Vagina (tissue), 2 donors: ENCODE data around the gene ANKS1B. TPM values are rescaled to one million over a fixed set of nuclear protein-coding genes. Genes with fewer than 3 reads are reported as not detected.
"Not testable (repeated sequence)": the region's sequence is repeated elsewhere in the genome, so short reads cannot be mapped to it uniquely, and the experiment has no call there.

Source experiments
- DNase-seq, 2 donors: peaks; one replicate each; pipeline ENCODE4 v3.0.0-alpha.2; 2017; ENCODE audit errors: extremely low spot score in 2 of 2
- H3K27ac ChIP-seq: fragments of 200-600 bp; sonication (generic); one replicate; pipeline ENCODE4 v1.5.1; 2019
- H3K27me3 ChIP-seq: fragments of 200-600 bp; sonication (generic); one replicate; pipeline ENCODE4 v1.5.1; 2019
- H3K36me3 ChIP-seq, 2 donors: fragments of 200-600 bp; sonication (generic); one replicate each; pipeline ENCODE4 v1.5.1; 2017 to 2019
- H3K4me1 ChIP-seq: fragments of 200-600 bp; sonication (generic); one replicate; pipeline ENCODE4 v1.5.1; 2019
- H3K4me3 ChIP-seq, 2 donors: fragments of 200-600 bp; sonication (generic); 1 replicate in 1 of 2; 2 replicates in 1 of 2; pipeline ENCODE4 v1.5.1; 2016 to 2019
- H3K9me3 ChIP-seq: fragments of 200-600 bp; sonication (generic); one replicate; pipeline ENCODE4 v1.5.1; 2019
- POLR2A ChIP-seq, 2 donors: fragments of 450-650 bp; IDR thresholded peaks; one replicate each; pipeline ENCODE4 v1.6.1; 2017; ENCODE audit warnings: antibody characterized with exemption in 2 of 2, mild to moderate bottlenecking in 2 of 2, moderate library complexity in 2 of 2
- POLR2AphosphoS5 ChIP-seq, 2 donors: sonication (generic); formaldehyde crosslinking; IDR thresholded peaks; one replicate each; pipeline ENCODE4 v1.9.0; 2017; ENCODE audit warnings: antibody characterized with exemption in 2 of 2, mild to moderate bottlenecking in 2 of 2, low read depth in 1 of 2; ENCODE audit not compliant: insufficient read depth in 1 of 2
- intact Hi-C: fragments of 100-400 bp; cut with DNase I; formaldehyde crosslinking; loops from one replicate; pipeline ENCODE4 v1.15.1; 2023
- total RNA-seq: library from RNA; depleted of rRNA; stranded (reverse); fragments of >200 nt; gene quantifications from one replicate; pipeline ENCODE4 v1.2.3, GENCODE V29; 2016
- TF ChIP-seq, protein P1 (sequence below), 3 experiments: fragments of 450-650 bp in 2 of 3; fragments of 200-600 bp in 1 of 3; sonication (generic) in 1 of 3; IDR thresholded peaks; one replicate each; pipeline ENCODE4 v1.5.1; 2017 to 2019; ENCODE audit warnings: antibody characterized with exemption in 3 of 3, mild to moderate bottlenecking in 2 of 3, moderate library complexity in 2 of 3

Gene ANKS1B
- total RNA-seq, 1 donor from 2014 or later = 11.5 TPM

DNA sequence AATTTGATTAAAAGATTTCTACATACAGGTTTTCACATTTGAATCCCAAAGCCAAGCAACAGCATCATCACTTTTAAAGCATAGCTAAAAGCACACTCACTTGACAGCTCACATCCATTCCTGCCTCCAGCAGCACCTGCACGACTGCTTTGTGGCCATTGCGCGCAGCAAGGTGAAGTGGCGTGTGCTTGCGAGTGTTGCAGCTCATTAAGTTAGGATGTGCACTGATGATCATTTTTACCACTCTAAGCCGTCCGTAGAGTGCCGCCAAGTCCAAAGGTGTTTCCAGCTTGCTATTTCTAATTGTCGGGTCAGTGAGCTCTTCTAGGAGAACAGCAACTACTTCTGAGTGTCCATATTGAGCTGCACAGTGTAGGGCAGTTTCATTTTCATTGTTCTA, 178.4 kb downstream of the ANKS1B start:
- no peak for DNase-seq
- no peak overlapping the region for H3K4me3 ChIP-seq
- H3K9me3 ChIP-seq = no peaks in the 10 kb centered on the region
- intact Hi-C loops = no loop called here
- no peak overlapping the region for H3K27ac ChIP-seq
- no peaks in the 10 kb centered on the region for H3K36me3 ChIP-seq
- H3K4me1 ChIP-seq = no peaks in the 10 kb centered on the region
- H3K27me3 ChIP-seq = no peaks in the 10 kb centered on the region
- TF ChIP-seq POLR2A (IDR thresholded peaks at IDR 0.05) (no peak), POLR2AphosphoS5 (IDR thresholded peaks at IDR 0.05; ENCODE audit: insufficient read depth in 1 of 2, low read depth in 1 of 2) (no peak)
- TF ChIP-seq, protein P1, sequence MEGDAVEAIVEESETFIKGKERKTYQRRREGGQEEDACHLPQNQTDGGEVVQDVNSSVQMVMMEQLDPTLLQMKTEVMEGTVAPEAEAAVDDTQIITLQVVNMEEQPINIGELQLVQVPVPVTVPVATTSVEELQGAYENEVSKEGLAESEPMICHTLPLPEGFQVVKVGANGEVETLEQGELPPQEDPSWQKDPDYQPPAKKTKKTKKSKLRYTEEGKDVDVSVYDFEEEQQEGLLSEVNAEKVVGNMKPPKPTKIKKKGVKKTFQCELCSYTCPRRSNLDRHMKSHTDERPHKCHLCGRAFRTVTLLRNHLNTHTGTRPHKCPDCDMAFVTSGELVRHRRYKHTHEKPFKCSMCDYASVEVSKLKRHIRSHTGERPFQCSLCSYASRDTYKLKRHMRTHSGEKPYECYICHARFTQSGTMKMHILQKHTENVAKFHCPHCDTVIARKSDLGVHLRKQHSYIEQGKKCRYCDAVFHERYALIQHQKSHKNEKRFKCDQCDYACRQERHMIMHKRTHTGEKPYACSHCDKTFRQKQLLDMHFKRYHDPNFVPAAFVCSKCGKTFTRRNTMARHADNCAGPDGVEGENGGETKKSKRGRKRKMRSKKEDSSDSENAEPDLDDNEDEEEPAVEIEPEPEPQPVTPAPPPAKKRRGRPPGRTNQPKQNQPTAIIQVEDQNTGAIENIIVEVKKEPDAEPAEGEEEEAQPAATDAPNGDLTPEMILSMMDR (IDR thresholded peaks at IDR 0.05) = no peak

- Histone ChIP-seq H3K4me3 (no peak overlapping the region), H3K9me3 (no peaks in the 10 kb centered on the region), H3K4me1 (no peaks in the 10 kb centered on the region), H3K27me3 (no peaks in the 10 kb centered on the region), H3K36me3 (no peaks in the 10 kb centered on the region), H3K27ac (no peak overlapping the region)
- no peak for DNase-seq
- TF ChIP-seq, protein P1 (IDR thresholded peaks at IDR 0.05) = no peak
- TF ChIP-seq POLR2A (IDR thresholded peaks at IDR 0.05) = no peak
- intact Hi-C loops = no loop called here
Measured at GRCh38 chr12:99804715-99805114, 180.0 kb downstream of the ANKS1B start.

GRCh38 chr12:99800605-99801004, 184.1 kb downstream of the ANKS1B start:
- H3K4me1 ChIP-seq = no peaks in the 10 kb centered on the region
- H3K27ac ChIP-seq = no peak overlapping the region
- no peak for TF ChIP-seq POLR2AphosphoS5 (IDR thresholded peaks at IDR 0.05; ENCODE audit: insufficient read depth in 1 of 2, low read depth in 1 of 2)
- no peak for TF ChIP-seq POLR2A (IDR thresholded peaks at IDR 0.05)
- TF ChIP-seq, protein P1 (IDR thresholded peaks at IDR 0.05) = no peak
- no peaks in the 10 kb centered on the region for H3K27me3 ChIP-seq
- H3K36me3 ChIP-seq = no peaks in the 10 kb centered on the region
- no peak overlapping the region for H3K4me3 ChIP-seq
- no peaks in the 10 kb centered on the region for H3K9me3 ChIP-seq
- intact Hi-C loops = no loop called here
- DNase-seq = no peak

DNA sequence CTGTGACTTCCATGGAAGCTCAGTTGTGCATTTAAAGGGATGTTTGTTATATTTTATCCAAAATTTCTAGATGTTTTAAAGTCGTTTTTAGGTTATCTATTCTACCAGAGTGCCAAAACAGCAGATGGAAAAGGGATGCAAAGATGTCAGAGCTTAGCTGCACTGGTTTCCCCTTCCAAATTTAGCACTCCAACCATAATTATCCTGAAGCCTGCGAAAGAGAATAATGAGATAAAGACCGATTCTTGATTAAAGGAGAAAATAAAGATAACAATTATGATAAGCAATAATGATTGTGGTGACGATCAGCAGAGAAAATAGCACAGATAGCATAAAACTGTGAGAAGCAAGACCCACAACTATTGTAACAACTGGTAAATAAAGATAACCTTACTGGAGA, 186.8 kb downstream of the ANKS1B start:
- DNase-seq, H3K4me1 ChIP-seq, H3K27ac ChIP-seq, H3K27me3 ChIP-seq, H3K36me3 ChIP-seq, intact Hi-C loops, H3K9me3 ChIP-seq, H3K4me3 ChIP-seq: not testable (repeated sequence)

- Histone ChIP-seq H3K4me1 (no peaks in the 10 kb centered on the region), H3K4me3 (no peak overlapping the region), H3K36me3 (no peaks in the 10 kb centered on the region), H3K27ac (no peak overlapping the region), H3K27me3 (no peaks in the 10 kb centered on the region), H3K9me3 (no peaks in the 10 kb centered on the region)
- DNase-seq = no peak
- intact Hi-C loops = no loop called here
- TF ChIP-seq, protein P1 (IDR thresholded peaks at IDR 0.05) = no peak
- TF ChIP-seq POLR2A (IDR thresholded peaks at IDR 0.05) (no peak), POLR2AphosphoS5 (IDR thresholded peaks at IDR 0.05; ENCODE audit: insufficient read depth in 1 of 2, low read depth in 1 of 2) (no peak)
Measured at GRCh38 chr12:99783421-99783820, 201.3 kb downstream of the ANKS1B start.

DNA sequence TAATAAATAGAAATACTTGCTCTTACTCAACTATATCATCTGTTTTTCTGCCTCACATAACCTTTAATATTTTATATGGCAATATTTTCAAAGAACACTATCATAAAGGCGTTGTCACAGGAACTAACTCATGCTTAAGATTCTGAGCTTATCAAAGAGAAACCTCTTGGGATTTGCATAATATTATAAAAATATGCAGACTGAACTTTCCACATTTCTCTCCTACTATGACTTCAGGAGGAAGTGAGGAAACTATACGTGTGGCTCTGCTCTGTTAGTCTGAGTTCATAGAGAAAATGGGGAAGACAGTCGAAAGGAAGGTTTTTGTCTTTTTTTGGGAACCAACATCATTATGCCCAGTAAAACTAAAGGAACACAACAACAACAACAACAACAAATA, 212.5 kb downstream of the ANKS1B start:
- H3K36me3 ChIP-seq = no peaks in the 10 kb centered on the region
- H3K9me3 ChIP-seq = no peaks in the 10 kb centered on the region
- DNase-seq = no peak
- H3K4me3 ChIP-seq = no peak overlapping the region
- no peaks in the 10 kb centered on the region for H3K4me1 ChIP-seq
- no peak overlapping the region for H3K27ac ChIP-seq
- intact Hi-C loops = no loop called here
- no peaks in the 10 kb centered on the region for H3K27me3 ChIP-seq
- TF ChIP-seq POLR2A (IDR thresholded peaks at IDR 0.05) = no peak
- TF ChIP-seq, protein P1 (IDR thresholded peaks at IDR 0.05) = no peak
- TF ChIP-seq POLR2AphosphoS5 (IDR thresholded peaks at IDR 0.05; ENCODE audit: insufficient read depth in 1 of 2, low read depth in 1 of 2) = no peak
